GM12878 (cell line): ENCODE results near the gene DAAM1. TPM values are rescaled to one million over a fixed set of nuclear protein-coding genes. Genes with fewer than 3 reads are reported as not detected.

Experiments used
- ATAC-seq: fragments of 200-7000 bp; cut with Tn5 transposase; 3 replicates; pipeline ENCODE4 v1.9.1; 2020; ENCODE audit warnings: mild to moderate bottlenecking, moderate library complexity
- BruUV-seq: library from RNA; stranded (reverse); fragments of 400-500 nt; replicated peaks from 2 replicates; lab custom pipeline; 2021; lab: Mats Ljungman, UMichigan
- CTCF ChIA-PET: fragments of 300-600 bp; sonication (Branson Sonifier 250); formaldehyde crosslinking; extraction: SDS; loops from one replicate; lab custom pipeline; 2021; ENCODE audit warnings: inconsistent platforms; lab: Yijun Ruan, JAX
- POLR2A ChIA-PET: fragments of 350-600 bp; formaldehyde crosslinking; extraction: SDS; loops from one replicate; lab custom pipeline; 2021; ENCODE audit warnings: inconsistent platforms; lab: Charles Lee
- RAD21 ChIA-PET: fragments of 300-600 bp; sonication (Branson Sonifier 250); formaldehyde crosslinking; loops from one replicate; lab custom pipeline; 2023; ENCODE audit warnings: antibody characterized with exemption; ENCODE audit not compliant: unreplicated experiment; lab: Charles Lee
- SMC1A ChIA-PET: fragments of 300-600 bp; sonication (Branson Sonifier 250); formaldehyde crosslinking; loops from one replicate; lab custom pipeline; 2023; ENCODE audit not compliant: unreplicated experiment, uncharacterized antibody; lab: Charles Lee
- DNase-seq: peaks from one replicate; pipeline ENCODE4 v3.0.0-alpha.2; 2011; ENCODE audit warnings: low read depth, low spot score
- FAIRE-seq: peaks from 3 replicates; lab custom pipeline; 2011; peaks lifted over from hg19 to GRCh38; lab: Jason Lieb, UNC
- H2AFZ ChIP-seq: 2 replicates; pipeline ENCODE4 v1.6.0; 2011; ENCODE audit warnings: low read depth, low read length, control low read depth; ENCODE audit not compliant: control insufficient read depth
- H3K27ac ChIP-seq: 2 replicates; pipeline ENCODE4 v1.5.1; 2011; ENCODE audit warnings: control low read depth; ENCODE audit not compliant: control insufficient read depth, insufficient read depth
- H3K27me3 ChIP-seq, 2 experiments: replicated peaks in 1 of 2; 2 replicates each; pipeline versions ENCODE4 v1.6.0 to v1.6.1; 2011; ENCODE audit warnings: low read length in 1 of 2; ENCODE audit not compliant: control insufficient read depth in 2 of 2, insufficient read depth in 2 of 2
- H3K36me3 ChIP-seq, 2 experiments: 2 replicates each; pipeline ENCODE4 v1.5.1; 2011; ENCODE audit warnings: low read length in 1 of 2; ENCODE audit not compliant: control insufficient read depth in 2 of 2, insufficient read depth in 2 of 2
- H3K4me1 ChIP-seq: 2 replicates; pipeline ENCODE4 v1.6.1; 2011; ENCODE audit warnings: mild to moderate bottlenecking, low read length, moderate library complexity, mixed read lengths; ENCODE audit not compliant: control insufficient read depth, insufficient read depth
- H3K4me2 ChIP-seq: 2 replicates; pipeline ENCODE4 v1.6.0; 2011; ENCODE audit warnings: control low read depth; ENCODE audit not compliant: control insufficient read depth, insufficient read depth
- H3K4me3 ChIP-seq: fragments of 200-600 bp; sonication (generic); 2 replicates; pipeline ENCODE4 v1.5.1; 2016
- H3K79me2 ChIP-seq: 2 replicates; pipeline ENCODE4 v1.6.0; 2011; ENCODE audit warnings: low read length; ENCODE audit not compliant: control insufficient read depth, insufficient read depth
- H3K9ac ChIP-seq: 2 replicates; pipeline ENCODE4 v1.8.0; 2011; ENCODE audit warnings: low read length, control low read depth, mixed read lengths; ENCODE audit not compliant: control insufficient read depth, insufficient read depth
- H3K9me3 ChIP-seq: replicated peaks from 3 replicates; pipeline ENCODE4 v1.5.1; 2011; ENCODE audit warnings: mild to moderate bottlenecking, low read length; ENCODE audit not compliant: control insufficient read depth, insufficient read depth
- H4K20me1 ChIP-seq: 2 replicates; pipeline ENCODE4 v1.6.0; 2011; ENCODE audit not compliant: control insufficient read depth, insufficient read depth
- BCLAF1 ChIP-seq: fragments of 450-650 bp; IDR thresholded peaks from 2 replicates; pipeline ENCODE4 v1.6.1; 2017; ENCODE audit warnings: antibody characterized with exemption, mild to moderate bottlenecking, moderate library complexity
- CHD1 ChIP-seq: IDR thresholded peaks from 2 replicates; pipeline ENCODE4 v1.6.1; 2012; ENCODE audit warnings: low read depth, low read length, improper control_type of control experiment
- ELK1 ChIP-seq: IDR thresholded peaks from 2 replicates; pipeline ENCODE4 v1.6.1; 2012; ENCODE audit warnings: low read depth, low read length, improper control_type of control experiment
- EP300 ChIP-seq, 2 experiments: fragments of 150-350 bp in 1 of 2; IDR thresholded peaks; 2 replicates each; pipeline ENCODE4 v1.6.1; 2011 to 2012; ENCODE audit warnings: low read depth in 2 of 2, low read length in 2 of 2, borderline replicate concordance in 1 of 2, improper control_type of control experiment in 1 of 2, inconsistent platforms in 1 of 2; ENCODE audit not compliant: control insufficient read depth in 1 of 2
- ESRRA ChIP-seq: IDR thresholded peaks from 2 replicates; pipeline ENCODE4 v1.6.1; 2012; ENCODE audit warnings: mild to moderate bottlenecking, low read length, improper control_type of control experiment
- EZH2 ChIP-seq: IDR thresholded peaks from 2 replicates; pipeline ENCODE4 v1.6.1; 2012; ENCODE audit warnings: low read depth, mild to moderate bottlenecking, control low read depth, inconsistent platforms, low read length, borderline replicate concordance; ENCODE audit not compliant: control insufficient read depth
- HCFC1 ChIP-seq: fragments of 150-350 bp; IDR thresholded peaks from 2 replicates; pipeline ENCODE4 v1.6.1; 2014; ENCODE audit warnings: low read length
- HSF1 ChIP-seq: fragments of 150-350 bp; IDR thresholded peaks from 2 replicates; pipeline ENCODE4 v1.6.1; 2014; ENCODE audit warnings: mild to moderate bottlenecking, low read depth, low read length
- IRF4 ChIP-seq: IDR thresholded peaks from 2 replicates; pipeline ENCODE4 v1.6.1; 2011; ENCODE audit warnings: low read depth, low read length
- JUNB ChIP-seq: IDR thresholded peaks from 2 replicates; pipeline ENCODE4 v1.6.1; 2016; ENCODE audit warnings: antibody characterized with exemption, mild to moderate bottlenecking
- MTA3 ChIP-seq: IDR thresholded peaks from 2 replicates; pipeline ENCODE4 v1.6.1; 2012; ENCODE audit warnings: low read length, inconsistent platforms, borderline replicate concordance
- NFXL1 ChIP-seq: fragments of 450-650 bp; IDR thresholded peaks from 2 replicates; pipeline ENCODE4 v1.6.1; 2017; ENCODE audit warnings: antibody characterized with exemption, mild to moderate bottlenecking, borderline replicate concordance
- NR2C2 ChIP-seq: IDR thresholded peaks from 2 replicates; pipeline ENCODE4 v1.6.1; 2011; ENCODE audit warnings: borderline replicate concordance, low read depth; ENCODE audit not compliant: control insufficient read depth, insufficient read length
- PAX5 ChIP-seq: IDR thresholded peaks from 2 replicates; pipeline ENCODE4 v1.6.1; 2011; ENCODE audit warnings: low read depth, low read length, borderline replicate concordance
- RBBP5 ChIP-seq: fragments of 200-600 bp; sonication (generic); conservative IDR thresholded peaks from 2 replicates; pipeline ENCODE4 v1.6.1; 2016
- REST ChIP-seq: IDR thresholded peaks from 2 replicates; pipeline ENCODE4 v1.6.1; 2012; ENCODE audit warnings: mild to moderate bottlenecking, low read depth, low read length
- WGBS: methylation state at CpG from one replicate; pipeline ENCODE4 v1.1.6; 2016; ENCODE audit warnings: low lambda C conversion rate; ENCODE audit not compliant: insufficient replicate concordance, insufficient coverage; ENCODE audit errors: missing lambda C conversion rate; 5-methylcytosine and 5-hydroxymethylcytosine counted together
- in situ Hi-C: fragments of 300-500 bp; cut with MboI; formaldehyde crosslinking; loops from 9 replicates; pipeline ENCODE4 v1.14.3; 2018; ENCODE audit warnings: mixed read lengths
- intact Hi-C: fragments of 100-400 bp; cut with micrococcal nuclease; formaldehyde crosslinking; loops from one replicate; pipeline ENCODE4 v1.14.2; 2022; ENCODE audit not compliant: unreplicated experiment
- polyA plus RNA-seq, 11 experiments: library from polyadenylated mRNA; depleted of rRNA in 4 of 11; unstranded in 6 of 11; stranded (reverse) in 5 of 11; fragments of >200 nt; fragmentation: Nextera tagmentation in 4 of 11; fragmentation: Illumina TruSeq in 1 of 11; extraction: Ambion mirVana in 4 of 11; extraction: Trizol in 1 of 11; gene quantifications; 1 replicate in 1 of 11; 2 replicates in 10 of 11; pipeline versions ENCODE4 v1.2.1 to v1.2.3, GENCODE V29; 2011 to 2016; ENCODE audit warnings: inconsistent platforms in 2 of 11, missing spikeins in 2 of 11, low read depth in 1 of 11
- total RNA-seq, 4 experiments: library from RNA; depleted of rRNA in 3 of 4; stranded (reverse); fragments of >200 nt in 3 of 4; fragmentation: Illumina TruSeq in 1 of 4; extraction: Trizol in 1 of 4; gene quantifications; 2 replicates each; pipeline versions ENCODE4 v1.2.1 to v1.2.3, GENCODE V29; 2013 to 2021

Gene DAAM1
- total and polyA plus RNA-seq, 10 of the 15 experiments (the other 5 are each of a cell fraction or from before 2014, with no cell fraction given) = 13.8 to 32.4 (median 24.2) TPM

- FAIRE-seq (no peak), ATAC-seq (no peak), DNase-seq (no peak)
- SMC1A ChIA-PET = interaction anchor here (1.4 to 1.6 kb wide), 4 partner anchors 19 to 220 kb away, joined by 3 to 4 read pairs (median 3); no protein-coding TSS in a partner anchor
- no peaks in the 10 kb centered on the region for H4K20me1 ChIP-seq
- H3K27me3 ChIP-seq = no peaks in the 10 kb centered on the region
- in situ Hi-C loops (no loop called here), intact Hi-C loops (loop anchor here (5.0 kb wide), 1 partner anchor 1147 kb away; the partner anchor contains the start of gene ACTR10)
- H3K9ac ChIP-seq = no peak overlapping the region
- no peak overlapping the region for H3K4me2 ChIP-seq
- H3K4me1 ChIP-seq = no peaks in the 10 kb centered on the region
- 89% methylated on average over 4 of the region's 4 CpGs for WGBS
- no TSS peak for BruUV-seq
- peaks cover 2 to 9% of the 10 kb centered on the region in 2 experiments; a peak in 3 of 4 replicates for H3K36me3 ChIP-seq
- H2AFZ ChIP-seq = no peak overlapping the region
- H3K27ac ChIP-seq = no peak overlapping the region
- POLR2A ChIA-PET = no interaction called here
- no peaks in the 10 kb centered on the region for H3K79me2 ChIP-seq
- RAD21 ChIA-PET = no interaction called here
- no peaks in the 10 kb centered on the region for H3K9me3 ChIP-seq
- CTCF ChIA-PET = no interaction called here
- H3K4me3 ChIP-seq = no peak overlapping the region
- TF ChIP-seq EZH2 (no peak), CHD1 (no peak), EP300 (IDR thresholded peaks at IDR 0.05; ENCODE audit: borderline replicate concordance in 1 of 2, control insufficient read depth in 1 of 2, low read depth in 2 of 2, low read length in 2 of 2) (no peak), JUNB (no peak), HCFC1 (no peak), PAX5 (no peak), NR2C2 (no peak), HSF1 (no peak), BCLAF1 (no peak), MTA3 (no peak), NFXL1 (no peak), ESRRA (no peak), RBBP5 (no peak), IRF4 (no peak), REST (no peak), ELK1 (no peak)
These were observed 160.8 kb downstream of the DAAM1 start for GRCh38 chr14:59349258-59349701.
